Measurements from ENCODE around the gene SERPINB1. TPM values are rescaled to one million over a fixed set of nuclear protein-coding genes. Genes with fewer than 3 reads are reported as not detected.

The SERPINB1 gene
- total and polyA plus RNA-seq, 9 of the 15 experiments (the other 6 are each of a cell fraction or from before 2014, with no cell fraction given): 33.9 to 108 (median 63.8) TPM

- Histone ChIP-seq H3K9me3 (replicated peaks; ENCODE audit: control insufficient read depth, insufficient read depth, low read depth, low read length) (no peaks in the 10 kb centered on the region), H3K79me2 (ENCODE audit: control insufficient read depth, insufficient read depth, low read length) (peaks cover 22% of the 10 kb centered on the region), H3K9ac (ENCODE audit: insufficient read depth in 1 of 2, low read depth in 2 of 2, low read length in 2 of 2) (no peak overlapping the region), H3K4me1 (replicated peaks in 1 of 2; ENCODE audit: control insufficient read depth in 2 of 2, insufficient read depth in 2 of 2, low read length in 2 of 2) (peaks cover 32 to 44% of the 10 kb centered on the region in 2 experiments), H3K9me1 (ENCODE audit: control insufficient read depth, insufficient read depth, low read length) (no peaks in the 10 kb centered on the region), H2AFZ (ENCODE audit: low read depth, low read length) (peak overlapping the region; percentile 42; the same call in 1 of the 2 replicates), H4K20me1 (replicated peaks; ENCODE audit: control insufficient read depth, insufficient read depth, low read length) (no peaks in the 10 kb centered on the region), H3K27ac (ENCODE audit: extremely low read depth, low read depth, low read length) (no peak overlapping the region), H3K36me3 (ENCODE audit: control insufficient read depth, insufficient read depth, low read length) (peaks cover 12% of the 10 kb centered on the region), H3K4me3 (no peak overlapping the region), H3K27me3 (ENCODE audit: control insufficient read depth in 2 of 2, insufficient read depth in 2 of 2, low read length in 2 of 2) (no peaks in the 10 kb centered on the region), H3K4me2 (ENCODE audit: insufficient read depth, low read length) (no peak overlapping the region)
- FAIRE-seq (no peak), ATAC-seq (no peak), DNase-seq (ENCODE audit: extremely low read depth in 1 of 4, low spot score in 3 of 4) (no peak)
- no peak for TF ChIP-seq HNRNPK (IDR thresholded peaks at IDR 0.05; ENCODE audit: low read depth, low read length, poor library complexity, severe bottlenecking)
- intact Hi-C loops (cut with micrococcal nuclease): no loop called here
- in situ Hi-C loops (cut with MboI): loop anchor here (5.0 kb wide), 2 partner anchors 57 to 208 kb away; no protein-coding TSS in a partner anchor
- ChIA-PET CTCF (ENCODE audit: low intra/inter-chr PET ratio) (no interaction called here), POLR2A (interaction anchor here (1.0 to 3.5 kb wide), 4 partner anchors 9 to 61 kb away, joined by 3 to 23 read pairs (median 3); no protein-coding TSS in a partner anchor)
- BruUV-seq (replicated peaks): no TSS peak
These were observed 2.3 kb upstream of the SERPINB1 start for GRCh38 chr6:2844008-2844407.

- WGBS (ENCODE audit: insufficient coverage, low coverage, missing lambda C conversion rate): 29% methylated on average over 2 of the region's 2 CpGs
- H3K4me3 ChIP-seq: no peak overlapping the region
- peak overlapping the region; percentile 42 for H2AFZ ChIP-seq (ENCODE audit: low read depth, low read length)
- H3K36me3 ChIP-seq (ENCODE audit: control insufficient read depth, insufficient read depth, low read length): peaks cover 18% of the 10 kb centered on the region
- BruUV-seq (replicated peaks): no TSS peak
- no peaks in the 10 kb centered on the region for H4K20me1 ChIP-seq (replicated peaks; ENCODE audit: control insufficient read depth, insufficient read depth, low read length)
- no peaks in the 10 kb centered on the region for H3K9me1 ChIP-seq (ENCODE audit: control insufficient read depth, insufficient read depth, low read length)
- no peak for ATAC-seq
- intact Hi-C loops (cut with micrococcal nuclease): no loop called here
- no peak overlapping the region for H3K27ac ChIP-seq (ENCODE audit: extremely low read depth, low read depth, low read length)
- POLR2A ChIA-PET: interaction anchor here (0.6 to 3.5 kb wide), 6 partner anchors 8 to 388 kb away, joined by 3 to 23 read pairs (median 4); no protein-coding TSS in a partner anchor
- H3K9me3 ChIP-seq (replicated peaks; ENCODE audit: control insufficient read depth, insufficient read depth, low read depth, low read length): no peaks in the 10 kb centered on the region
- in situ Hi-C loops (cut with MboI): loop anchor here (5.0 kb wide), 2 partner anchors 56 to 209 kb away; no protein-coding TSS in a partner anchor
- CTCF ChIA-PET (ENCODE audit: low intra/inter-chr PET ratio): no interaction called here
- H3K79me2 ChIP-seq (ENCODE audit: control insufficient read depth, insufficient read depth, low read length): peaks cover 23% of the 10 kb centered on the region
- H3K4me2 ChIP-seq (ENCODE audit: insufficient read depth, low read length): no peak overlapping the region
- DNase-seq (ENCODE audit: extremely low read depth in 1 of 4, low spot score in 3 of 4): no peak
- no peak for FAIRE-seq
- no peaks in the 10 kb centered on the region for H3K27me3 ChIP-seq (ENCODE audit: control insufficient read depth in 2 of 2, insufficient read depth in 2 of 2, low read length in 2 of 2)
- no peak for TF ChIP-seq TAF1 (IDR thresholded peaks at IDR 0.05; ENCODE audit: control insufficient read depth, extremely low read depth, insufficient read depth, low read length, severe bottlenecking)
- TF ChIP-seq REST (IDR thresholded peaks at IDR 0.05; ENCODE audit: borderline replicate concordance): no peak
- TF ChIP-seq REST (CRISPR knock-in tag; IDR thresholded peaks at IDR 0.05; ENCODE audit: low read depth): 0 out of 2 replicates have a peak, but pooled peaks have one; percentile 7
- H3K4me1 ChIP-seq (replicated peaks in 1 of 2; ENCODE audit: control insufficient read depth in 2 of 2, insufficient read depth in 2 of 2, low read length in 2 of 2): peaks cover 27 to 37% of the 10 kb centered on the region in 2 experiments
- H3K9ac ChIP-seq (ENCODE audit: insufficient read depth in 1 of 2, low read depth in 2 of 2, low read length in 2 of 2): no peak overlapping the region; a peak in 1 of 4 replicates
These were observed 1.6 kb upstream of the SERPINB1 start for GRCh38 chr6:2843138-2843740.
